Measurements from ENCODE around the gene CD248.
"Not testable (repeated sequence)": the region's sequence is repeated elsewhere in the genome, so short reads cannot be mapped to it uniquely, and the experiment has no call there.

Gene CD248

DNA sequence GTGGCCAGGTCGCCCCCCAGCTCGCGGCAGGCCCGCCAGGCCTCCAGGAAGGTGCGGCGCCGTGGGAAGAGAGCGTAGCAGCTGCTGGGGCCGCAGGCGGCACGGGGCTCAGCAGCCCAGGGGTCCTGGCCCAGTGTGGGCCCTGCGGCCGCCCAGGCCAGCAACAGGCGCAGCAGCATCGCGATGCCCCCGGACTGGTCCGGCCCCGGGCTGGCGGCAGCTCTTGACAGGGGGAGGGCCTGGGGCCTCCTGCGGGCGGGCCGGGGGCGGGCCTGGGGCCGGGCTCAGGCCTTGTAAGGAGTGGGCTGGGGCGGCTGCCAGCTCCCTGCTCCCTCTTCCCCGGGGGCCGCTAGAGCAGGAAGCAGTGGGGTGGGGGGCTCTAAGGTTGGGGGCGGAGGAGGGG is at the start of gene CD248:
Gene CD248, minus strand, starts transcription at position 196 of the 403 bp plus-strand sequence. Its CDS starts 17 bp downstream, at position 179.
- DNase-seq: peak; percentile 76

DNA sequence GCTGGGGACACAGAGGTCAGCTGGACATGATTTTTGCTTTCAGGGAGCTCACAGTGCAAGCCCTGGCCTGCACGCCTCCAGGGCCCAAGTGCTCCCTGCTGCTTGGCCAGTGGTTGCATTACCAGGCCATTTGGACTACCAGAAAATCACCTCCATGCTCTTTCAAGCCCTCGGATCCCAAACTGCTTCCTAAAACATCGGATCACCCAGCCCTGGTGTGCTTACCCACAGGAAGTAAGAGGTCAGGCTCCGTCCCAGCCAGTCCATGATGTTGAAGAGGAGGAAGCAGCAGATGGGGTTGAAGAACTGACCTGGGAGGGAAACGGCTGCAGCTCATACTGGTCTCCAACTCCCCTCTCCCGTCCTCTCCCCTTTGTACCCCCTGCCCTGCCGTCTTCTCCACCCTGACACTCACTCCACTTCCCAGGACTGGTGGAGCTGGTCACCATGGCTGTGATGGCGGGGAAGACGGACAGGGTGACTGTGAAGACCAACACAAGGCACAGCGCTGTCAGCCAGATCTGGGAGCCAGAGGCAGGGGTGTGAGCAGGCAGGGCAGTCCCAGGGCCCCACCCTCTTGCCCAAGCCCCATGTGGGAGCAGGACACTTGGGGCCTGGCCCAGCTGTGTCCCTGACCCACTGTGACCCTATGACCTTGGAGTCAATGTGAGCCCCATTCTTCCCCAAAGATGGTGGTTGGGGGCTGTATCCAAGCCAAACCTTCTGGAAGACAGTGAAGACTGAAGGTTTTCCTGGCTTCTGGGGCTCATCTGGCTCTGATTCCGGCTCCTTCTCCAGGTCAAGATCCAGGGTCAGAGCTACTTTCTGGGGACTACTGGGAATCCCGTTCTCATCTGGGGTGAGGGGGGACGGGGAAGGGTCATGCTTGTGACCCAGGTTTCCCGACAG is 49.1 kb upstream of the CD248 start:
- no peak for DNase-seq

DNA sequence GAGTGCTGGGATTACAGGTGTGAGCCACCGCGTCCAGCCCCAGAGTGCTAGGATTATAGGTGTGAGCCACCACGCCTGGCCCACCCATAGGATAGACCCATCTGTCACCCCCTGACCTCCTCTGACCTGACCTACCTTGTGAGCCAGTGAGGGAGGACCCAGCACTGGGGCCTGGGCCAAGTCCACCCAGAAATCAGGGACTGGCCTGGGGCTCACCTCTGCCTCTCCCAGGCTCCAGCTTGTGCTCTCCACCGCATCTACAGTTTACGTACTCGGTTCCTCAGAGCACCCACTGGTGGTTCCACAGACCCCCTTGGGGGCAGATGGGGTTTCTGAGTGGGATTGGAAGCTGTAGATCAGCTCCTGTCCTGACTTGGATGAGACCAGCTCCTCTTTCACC is 48.3 kb upstream of the CD248 start:
- no peak for DNase-seq

GRCh38 chr11:66363805-66364535 is 47.1 kb upstream of the CD248 start:
- DNase-seq: peak; percentile 31

GRCh38 chr11:66363187-66363601 is 46.4 kb upstream of the CD248 start:
- no peak for DNase-seq

GRCh38 chr11:66362481-66363147 is 45.8 kb upstream of the CD248 start:
- DNase-seq: no peak

DNA sequence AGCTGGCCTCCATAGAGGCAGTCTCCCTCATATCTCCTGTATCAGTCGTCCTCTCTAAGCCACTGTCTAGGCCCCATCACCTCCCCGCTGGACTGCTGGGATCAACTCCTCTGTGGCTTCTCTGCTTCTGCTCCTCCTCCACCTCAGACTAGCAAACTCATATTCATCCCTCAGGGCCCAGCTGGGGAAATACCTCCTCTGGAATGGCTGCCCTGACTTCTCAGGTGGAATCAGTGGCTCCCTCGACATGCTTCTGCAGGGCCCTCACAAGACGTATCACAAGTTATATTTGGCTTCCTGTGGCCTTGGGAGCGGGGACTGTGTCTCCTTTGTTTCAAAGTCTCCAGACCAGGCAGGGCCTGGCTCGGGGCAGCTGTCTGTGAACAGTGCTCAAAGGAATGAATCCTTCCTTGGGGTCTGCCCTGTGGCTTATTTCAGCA is 44.7 kb upstream of the CD248 start:
- no peak for DNase-seq

DNA sequence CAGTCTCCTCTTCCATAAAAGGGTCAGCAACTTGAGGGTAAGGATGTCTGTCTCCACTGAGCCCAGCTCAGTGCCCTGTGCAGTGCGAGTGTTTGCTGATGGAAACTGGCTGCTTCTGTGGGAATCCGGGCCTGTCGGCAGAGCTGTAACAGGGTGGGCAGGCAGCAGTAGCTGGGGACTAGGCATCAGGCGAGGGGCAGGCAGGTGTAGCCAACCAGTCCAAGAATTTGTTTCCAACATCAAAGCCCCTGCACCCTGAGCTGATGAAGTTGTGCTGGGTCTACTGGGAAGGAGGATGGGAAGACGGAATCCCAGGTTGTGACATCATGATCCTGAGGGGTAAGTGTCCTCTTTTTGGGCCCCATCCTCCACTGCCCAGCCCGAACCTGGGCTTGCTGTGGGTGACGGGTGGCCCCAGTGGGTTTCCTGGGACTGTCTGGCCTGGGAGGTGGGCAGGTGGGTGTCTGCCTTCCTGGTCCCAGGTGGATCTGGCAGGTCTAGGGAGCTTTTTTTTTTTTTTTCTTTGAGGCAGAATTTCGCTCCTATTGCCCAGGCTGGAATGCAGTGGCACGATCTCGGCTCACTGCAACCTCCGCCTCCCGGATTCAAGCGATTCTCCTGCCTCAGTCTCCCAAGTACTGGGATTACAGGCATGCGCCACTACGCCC is 43.7 kb upstream of the CD248 start:
- DNase-seq: no peak

DNA sequence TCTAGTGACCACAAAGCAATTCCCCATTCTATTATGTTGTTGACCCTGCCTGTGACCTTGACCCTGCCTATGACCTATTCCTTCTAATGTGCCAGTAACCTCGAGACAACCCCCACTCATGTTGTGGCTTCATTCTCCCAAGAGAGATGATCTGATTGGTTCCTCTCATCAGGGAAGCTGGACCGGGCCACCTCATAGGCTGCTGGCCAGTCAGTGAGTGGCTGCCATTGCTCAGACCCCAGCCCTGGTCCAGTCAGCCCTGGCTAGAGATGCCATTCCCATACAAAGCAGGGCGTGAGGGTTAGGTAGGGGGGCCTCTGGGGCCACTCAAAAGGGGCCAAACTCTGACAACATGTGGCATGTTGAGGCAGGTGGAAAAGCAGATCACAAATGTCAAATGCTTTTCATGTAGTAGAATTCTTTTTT is 42.8 kb upstream of the CD248 start:
- DNase-seq: no peak

DNA sequence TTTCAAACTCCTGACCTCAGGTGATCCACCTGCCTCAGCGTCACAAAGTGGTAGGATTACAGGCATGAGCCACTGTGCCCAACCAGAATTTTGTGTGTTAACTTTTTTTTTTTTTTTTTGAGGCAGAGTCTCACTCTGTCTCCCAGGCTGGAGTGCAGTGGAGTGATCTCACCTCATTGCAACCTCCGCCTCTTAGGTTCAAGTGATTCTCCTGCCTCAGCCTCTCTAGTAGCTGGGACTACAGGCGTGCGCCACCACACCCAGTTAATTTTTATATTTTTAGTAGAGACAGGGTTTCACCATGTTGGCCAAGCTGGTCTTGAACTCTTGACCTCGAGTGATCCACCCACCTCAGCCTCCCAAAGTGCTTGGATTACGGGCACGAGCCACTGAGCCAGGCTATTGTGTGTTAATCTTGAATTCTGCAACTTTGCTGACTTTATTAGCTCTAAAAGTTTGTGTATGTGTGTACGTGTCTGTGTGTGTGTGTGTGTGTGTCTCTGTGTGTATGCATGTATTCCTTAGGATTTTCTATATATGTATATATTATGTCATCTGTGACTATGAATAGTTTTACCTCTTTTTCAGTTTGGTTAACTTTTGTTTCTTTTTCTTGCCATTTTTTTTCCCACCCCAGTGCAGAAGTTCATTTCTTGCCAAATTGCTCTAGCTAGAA is 33.9 kb upstream of the CD248 start:
- DNase-seq: not testable (repeated sequence)

DNA sequence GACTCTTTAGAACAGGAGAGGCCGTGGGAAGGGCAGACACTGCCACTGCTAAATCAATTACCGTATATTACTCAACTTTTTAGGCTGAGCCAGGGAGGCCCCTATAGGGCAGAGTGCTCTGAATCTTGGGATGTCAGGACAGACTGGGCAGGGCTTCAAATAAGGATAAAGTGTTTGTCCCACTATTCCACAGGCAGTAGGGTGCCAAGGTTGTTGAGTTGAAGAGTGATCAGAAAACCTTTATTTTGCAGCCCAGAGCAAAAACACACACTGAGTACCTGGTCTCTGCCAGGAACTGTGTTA is 32.2 kb upstream of the CD248 start:
- DNase-seq: no peak

DNA sequence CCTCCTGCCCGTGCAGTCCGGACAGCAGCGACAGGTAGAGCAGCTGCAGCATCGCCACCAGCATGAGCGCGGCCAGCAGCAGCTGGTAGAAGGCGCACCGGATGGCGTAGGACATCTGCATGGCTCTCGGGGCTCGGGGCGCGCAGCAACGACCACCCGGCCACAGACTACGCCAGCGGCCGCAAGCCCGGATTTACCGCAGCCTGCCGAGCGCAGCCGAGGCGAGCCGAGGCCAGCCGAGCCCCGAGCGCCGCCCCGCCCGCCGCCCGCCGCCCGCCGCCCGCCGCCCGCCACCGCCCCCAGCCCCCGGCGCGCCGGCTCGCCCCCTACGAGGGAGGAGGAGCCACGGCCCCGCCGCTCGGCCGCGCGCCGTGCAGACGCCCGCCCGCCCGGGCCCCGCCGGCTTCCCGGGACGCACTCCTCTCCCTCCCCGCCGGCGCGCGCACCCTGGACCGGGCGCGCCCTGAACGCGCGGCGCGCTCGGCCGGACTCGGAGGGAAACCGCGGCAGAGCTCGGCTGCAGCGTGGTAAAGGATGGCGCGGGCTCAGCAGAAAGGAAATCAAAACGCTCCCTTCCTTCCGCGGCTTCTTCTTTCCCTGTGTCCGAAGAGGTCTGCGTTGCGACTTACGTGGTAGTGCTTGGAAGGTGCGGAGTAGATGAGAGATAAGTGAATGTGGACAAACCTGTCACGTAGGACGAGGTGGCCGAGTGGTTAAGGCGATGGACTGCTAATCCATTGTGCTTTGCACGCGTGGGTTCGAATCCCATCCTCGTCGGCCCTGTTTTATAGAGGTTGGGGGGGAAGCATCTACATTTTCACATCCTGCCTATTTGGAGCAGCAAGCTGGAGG is 30.8 kb upstream of the CD248 start, which contains the start of gene B4GAT1:
Gene B4GAT1, minus strand, starts transcription at position 205 of the 852 bp plus-strand sequence. Its CDS starts 84 bp downstream, at position 121.
- DNase-seq: peak; percentile 93

DNA sequence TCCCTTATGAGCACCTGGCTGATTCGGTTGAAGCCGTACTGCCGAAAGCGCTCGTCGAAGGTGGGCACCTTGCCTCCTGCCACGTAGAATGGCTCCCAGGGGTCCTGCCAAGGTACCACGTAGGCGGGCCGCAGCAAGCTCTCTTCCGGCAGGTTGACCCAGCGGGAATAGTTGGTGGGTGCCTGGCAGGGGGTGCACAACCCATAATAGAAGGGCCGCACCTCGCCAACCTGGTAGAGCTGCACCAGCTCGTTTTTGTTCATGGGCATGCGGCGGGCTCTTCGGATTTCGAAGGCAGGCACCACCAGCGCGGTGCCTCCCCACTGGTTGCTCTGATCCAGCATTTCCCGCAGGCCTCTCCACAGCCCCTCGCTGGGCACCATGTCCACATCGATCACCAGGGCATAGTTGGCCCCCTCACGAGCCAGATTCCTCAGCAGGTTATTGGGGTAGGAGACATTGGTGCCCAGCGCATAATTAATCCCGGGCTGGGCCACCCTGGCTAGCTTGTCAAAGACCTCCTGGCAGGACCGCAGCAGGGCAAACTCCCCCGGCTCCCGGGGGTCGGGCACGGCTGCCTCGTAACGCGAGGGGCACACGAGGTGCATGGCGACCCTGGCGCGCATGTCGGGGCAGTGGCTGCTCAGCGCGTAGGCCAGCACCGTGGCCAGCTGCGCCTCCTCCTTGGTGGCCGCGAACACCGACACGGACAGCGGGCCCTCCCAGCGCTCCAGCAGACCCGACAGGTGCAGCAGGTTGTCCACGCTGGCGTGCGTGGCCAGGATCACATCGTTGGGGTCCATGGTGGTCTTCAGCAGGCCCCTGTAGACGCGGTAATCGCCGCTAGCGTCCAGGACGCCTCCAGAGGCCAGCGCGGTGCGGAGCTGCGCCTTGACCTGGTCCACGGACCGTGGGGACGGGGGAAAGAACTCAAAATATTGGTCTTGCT is 29.9 kb upstream of the CD248 start:
- DNase-seq: no peak

DNA sequence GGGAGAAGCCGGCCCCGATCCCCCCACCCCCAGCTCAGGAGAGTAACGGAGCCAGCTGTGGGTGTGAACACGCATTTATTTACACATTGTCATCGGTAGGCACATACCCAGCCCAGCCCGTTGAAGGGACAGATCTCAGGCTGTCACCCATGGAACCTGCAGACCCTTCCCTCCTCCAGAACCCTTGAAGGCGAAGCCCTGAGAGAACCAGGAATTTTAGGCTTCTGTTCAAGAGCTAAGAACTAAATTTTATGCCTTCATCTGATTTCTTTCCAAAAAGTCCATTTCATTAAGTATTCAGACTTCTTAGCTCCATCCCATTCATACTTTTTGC is 28.4 kb upstream of the CD248 start:
- DNase-seq: no peak

GRCh38 chr11:66344550-66345315 is 27.9 kb upstream of the CD248 start, which contains the start of gene BRMS1:
TSS of gene BRMS1 (minus strand) at chr11:66345104. CDS start at chr11:66342234, 2,870 bp downstream.
- DNase-seq: peak; percentile 97

GRCh38 chr11:66343176-66343575 is 26.3 kb upstream of the CD248 start:
- DNase-seq: no peak

DNA sequence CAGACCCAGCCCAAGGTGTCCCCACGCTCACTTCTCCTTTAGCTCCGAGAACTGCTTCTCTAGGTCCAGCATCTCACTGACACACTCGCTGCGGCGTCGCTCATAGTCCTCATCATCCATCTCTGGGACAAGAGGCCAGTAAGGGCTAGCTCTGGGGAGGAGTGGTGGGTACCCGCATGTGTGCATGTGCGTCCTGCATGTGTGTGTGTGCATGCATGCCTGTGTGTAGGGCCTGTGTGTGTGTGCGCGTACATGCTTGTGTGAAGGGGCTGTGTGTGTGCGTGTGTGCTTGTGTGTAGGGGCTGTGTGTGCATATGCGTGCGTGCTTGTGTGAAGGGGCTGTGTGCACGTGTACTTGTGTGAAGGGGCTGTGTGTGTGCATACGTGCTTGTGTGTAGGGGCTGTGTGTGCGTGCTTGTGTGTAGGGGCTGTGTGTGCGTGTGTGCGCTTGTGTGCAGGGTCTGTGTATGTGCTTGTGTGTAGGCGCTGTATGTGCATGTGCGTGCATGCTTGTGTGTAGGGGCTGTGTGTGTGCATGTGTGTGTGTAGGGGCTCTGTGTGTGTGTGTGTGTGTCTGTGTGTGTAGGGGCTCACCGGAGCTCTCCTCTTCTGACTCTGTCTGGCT is 24.8 kb upstream of the CD248 start:
- DNase-seq: no peak

GRCh38 chr11:66340596-66341501 is 24.0 kb upstream of the CD248 start:
- DNase-seq: no peak
